Midbrain (tissue), 1 donor: Measurements from ENCODE around the gene GDAP2.

Experiments used
- DNase-seq: peaks from one replicate; lab custom pipeline; 2025; lab: John Stamatoyannopoulos, UW

Gene GDAP2

DNA sequence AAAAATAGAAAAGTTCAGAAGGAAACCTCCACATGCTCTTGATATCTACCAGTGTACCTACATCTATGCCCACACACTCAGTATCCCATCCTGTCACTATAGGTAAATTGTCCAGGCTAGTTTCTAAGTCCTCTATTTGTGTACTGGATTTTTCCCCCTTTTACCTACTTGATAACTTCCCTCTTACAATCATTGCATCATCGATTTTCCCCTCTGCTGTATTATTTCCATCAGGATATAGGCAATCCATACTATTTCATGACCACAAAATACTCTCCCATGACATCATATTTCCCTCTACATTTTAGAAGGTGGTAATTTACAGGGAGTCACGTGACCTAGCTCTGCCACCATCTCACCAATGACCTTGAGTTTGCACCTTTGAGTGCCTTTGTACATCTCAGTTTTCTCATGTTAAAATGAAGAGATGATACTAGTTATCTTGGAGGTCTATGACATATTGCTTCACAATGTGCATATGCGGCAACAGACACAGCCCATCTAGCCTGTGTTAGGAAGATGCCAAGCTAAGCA lies 88.2 kb downstream of the GDAP2 start:
- DNase-seq: no peak

DNA sequence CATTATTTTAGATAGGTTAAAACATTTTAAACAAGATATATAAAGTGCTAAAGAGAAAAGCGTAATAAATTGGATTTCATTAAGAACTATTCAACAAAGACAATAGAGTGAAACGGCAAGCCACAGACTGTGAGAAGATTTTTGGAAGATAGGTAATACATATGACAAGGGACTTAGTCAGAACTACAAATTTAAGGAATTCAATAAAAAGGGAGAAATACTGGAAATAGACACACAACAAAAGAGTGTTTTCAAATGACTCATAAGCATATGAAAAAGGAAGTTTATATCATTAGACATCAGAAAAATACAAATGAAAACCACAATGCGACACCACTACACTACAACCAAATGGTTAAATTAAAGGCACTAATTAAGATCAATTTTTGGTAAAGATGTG lies 90.5 kb downstream of the GDAP2 start:
- DNase-seq: no peak

DNA sequence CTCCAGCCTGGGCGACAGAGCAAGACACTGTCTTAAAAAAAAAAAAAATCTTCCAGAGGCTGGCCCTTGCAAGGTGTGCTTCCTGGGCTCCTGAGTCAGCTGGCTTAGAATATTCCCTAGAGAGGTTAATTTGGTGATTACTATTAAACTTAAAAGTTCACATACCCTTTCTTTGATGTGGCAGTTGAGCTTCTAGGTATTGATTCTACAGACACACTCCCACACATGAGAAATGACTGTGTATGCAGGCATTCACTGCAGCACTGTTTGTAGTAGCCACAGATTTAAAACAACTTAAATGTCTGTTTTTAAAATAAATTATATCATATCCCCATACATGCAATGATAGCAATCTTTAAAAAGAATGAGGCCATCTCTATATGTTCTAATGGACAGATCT lies 93.4 kb downstream of the GDAP2 start:
- DNase-seq: no peak

GRCh38 chr1:117834416-117834815 lies 95.0 kb downstream of the GDAP2 start:
- DNase-seq: no peak

GRCh38 chr1:117832453-117832852 lies 97.0 kb downstream of the GDAP2 start:
- DNase-seq: no peak

DNA sequence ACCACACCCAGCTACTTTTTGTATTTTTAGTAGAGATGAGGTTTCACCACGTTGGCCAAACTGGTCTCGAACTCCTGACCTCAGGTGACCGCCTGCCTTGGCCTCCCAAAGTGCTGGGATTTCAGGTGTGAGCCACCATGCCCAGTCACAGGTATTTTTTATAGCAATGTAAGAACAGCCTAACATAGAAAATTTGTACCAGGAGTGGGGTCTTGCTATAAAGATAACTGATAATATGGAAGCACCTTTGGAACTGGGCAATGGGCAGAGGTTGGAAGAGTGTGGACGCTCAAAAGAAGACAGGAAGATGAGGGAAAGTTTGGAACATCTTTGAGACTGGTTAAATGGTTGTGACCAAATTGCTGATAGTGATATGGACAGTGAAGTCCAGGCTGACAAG lies 99.2 kb downstream of the GDAP2 start:
- no peak for DNase-seq

DNA sequence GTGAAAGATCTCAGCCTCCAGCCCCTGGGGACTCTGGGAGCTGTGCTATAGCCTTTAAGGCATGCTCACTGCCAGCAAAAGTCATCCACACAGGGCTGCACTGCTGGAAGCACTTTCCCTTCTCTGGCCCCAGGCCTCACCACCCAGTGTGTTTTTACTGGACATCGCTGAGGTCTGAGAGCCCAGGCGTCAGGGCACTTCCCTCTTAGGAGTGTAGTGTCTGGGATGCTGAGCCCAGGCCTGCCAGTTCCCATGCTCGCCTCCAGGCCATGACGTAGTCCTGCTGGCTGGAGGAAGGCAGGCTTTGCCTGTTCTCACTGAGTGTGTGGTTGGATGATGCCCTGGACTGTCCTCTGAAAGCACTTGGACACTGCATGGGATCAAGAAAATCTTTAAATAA lies 101.2 kb downstream of the GDAP2 start:
- no peak for DNase-seq

DNA sequence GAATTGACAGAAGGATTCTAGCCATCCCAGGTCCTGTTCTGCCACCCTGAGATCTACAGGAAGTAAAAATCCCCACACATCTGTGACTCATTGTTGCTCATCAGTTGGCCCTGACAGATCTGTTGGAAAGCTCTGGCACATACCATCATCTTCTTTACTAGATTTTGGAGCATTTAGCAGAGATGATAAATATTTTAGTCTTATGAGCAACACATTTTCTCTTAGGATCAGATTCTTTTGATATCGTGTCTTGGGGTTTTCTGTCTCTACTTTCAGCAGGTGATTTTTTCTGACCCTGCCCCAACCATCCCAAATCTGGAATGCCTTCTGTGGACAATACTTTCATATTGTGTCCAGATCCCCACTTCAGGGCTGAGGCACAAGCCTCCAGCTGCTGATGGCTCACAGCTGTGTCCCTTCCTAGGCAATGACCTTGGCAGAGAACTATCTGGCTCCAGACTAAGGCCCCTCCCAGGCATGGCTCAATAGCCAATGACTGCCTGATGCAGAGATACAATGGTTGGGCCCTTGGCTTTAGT lies 102.8 kb downstream of the GDAP2 start:
- DNase-seq: no peak

- DNase-seq: no peak
Observed at GRCh38 chr1:117826119-117826518, 103.3 kb downstream of the GDAP2 start.

GRCh38 chr1:117825414-117825813 lies 104.0 kb downstream of the GDAP2 start:
- DNase-seq: no peak

- DNase-seq: no peak
Observed at GRCh38 chr1:117824616-117825015, 104.8 kb downstream of the GDAP2 start.

- DNase-seq: no peak
Observed at GRCh38 chr1:117821774-117822482, 107.5 kb downstream of the GDAP2 start.

DNA sequence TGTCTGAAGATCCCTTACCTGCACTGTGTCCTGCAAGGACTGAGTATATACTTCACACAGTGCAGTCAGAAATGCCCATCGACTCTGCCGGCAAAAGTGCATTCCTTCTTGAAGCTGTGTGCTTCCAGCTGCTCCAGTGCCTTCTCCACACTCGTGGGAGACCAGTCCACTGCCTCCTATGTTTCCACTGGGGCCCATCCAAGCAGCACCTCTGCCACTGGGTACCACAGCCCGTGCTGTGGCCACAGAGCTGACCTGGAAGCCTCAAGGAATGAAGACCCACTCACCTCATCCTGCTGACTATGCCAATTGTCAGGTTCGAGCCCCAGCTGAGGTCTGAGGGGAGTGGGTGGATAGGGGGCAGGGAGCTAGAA lies 108.1 kb downstream of the GDAP2 start:
- no peak for DNase-seq

DNA sequence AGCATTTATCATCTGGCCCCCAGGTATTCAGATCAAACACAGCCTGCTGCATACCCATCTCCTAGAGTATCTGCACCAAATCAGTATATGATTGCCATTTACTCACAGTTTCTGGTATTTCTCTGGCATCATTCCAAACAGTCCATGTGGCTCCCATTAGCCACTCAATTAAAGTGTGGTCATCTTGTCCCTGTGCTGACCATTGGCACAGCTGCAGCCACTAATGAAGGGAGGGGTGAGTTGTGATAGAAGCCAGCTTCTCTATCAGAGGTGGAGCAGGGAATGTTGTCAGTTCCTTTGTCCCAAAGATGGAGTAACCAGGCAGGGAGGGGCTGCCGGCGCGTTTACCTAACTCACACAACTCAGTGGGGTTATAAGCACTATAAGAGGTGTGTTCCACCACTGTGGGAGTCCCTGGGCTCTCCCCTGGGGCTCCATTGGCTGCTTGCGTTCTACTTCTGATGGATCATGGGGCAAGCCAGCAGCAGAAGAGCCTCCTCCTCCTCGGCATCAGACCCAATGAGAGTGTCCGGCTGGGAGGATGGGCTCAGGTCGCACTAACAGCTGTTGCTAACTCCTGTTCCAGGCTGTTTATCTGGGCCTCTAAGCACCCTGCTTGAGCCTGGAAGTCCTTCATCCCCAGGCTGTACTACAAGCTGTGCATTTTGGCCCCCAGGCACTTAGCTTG lies 108.6 kb downstream of the GDAP2 start:
- no peak for DNase-seq

GRCh38 chr1:117820096-117820495 lies 109.3 kb downstream of the GDAP2 start:
- no peak for DNase-seq

DNA sequence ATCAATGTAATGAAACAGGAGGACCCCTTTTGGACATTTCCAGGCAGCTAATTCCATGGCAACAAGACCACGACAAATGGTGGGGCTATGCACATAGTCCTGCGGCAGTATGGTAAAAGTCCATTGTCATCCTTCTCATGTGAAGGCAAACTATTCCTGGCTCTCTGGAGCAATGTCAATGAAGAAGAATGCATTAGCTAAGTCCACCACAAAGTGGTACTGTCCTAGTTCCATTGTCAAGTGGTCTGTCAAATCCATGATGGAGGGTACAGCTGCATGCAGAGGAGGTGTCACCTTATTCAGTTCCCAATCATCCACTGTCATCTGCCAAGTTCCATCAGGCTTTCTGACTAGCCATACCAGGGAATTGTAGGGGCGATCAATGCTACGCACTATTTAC lies 110.1 kb downstream of the GDAP2 start:
- no peak for DNase-seq

GRCh38 chr1:117818456-117818855 lies 111.0 kb downstream of the GDAP2 start:
- DNase-seq: no peak

DNA sequence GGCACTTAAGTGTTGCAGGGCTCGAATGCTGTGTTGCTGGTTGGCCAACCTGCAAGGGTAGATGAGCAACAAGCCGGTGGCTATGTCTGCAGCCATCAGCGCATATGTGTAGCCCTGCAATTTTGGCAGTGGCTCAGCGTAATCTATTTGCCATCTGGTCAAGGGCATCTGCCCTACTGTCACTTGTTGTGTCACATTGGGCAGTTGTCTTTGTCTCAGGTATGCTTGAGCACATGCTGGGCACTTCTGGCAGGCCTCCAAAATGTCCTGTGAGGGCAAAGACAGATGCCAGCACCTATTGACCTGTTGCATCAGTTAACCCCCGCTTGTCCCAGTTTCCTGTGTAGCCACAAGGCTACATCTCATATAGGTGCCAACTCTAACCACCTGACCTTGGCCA lies 111.8 kb downstream of the GDAP2 start:
- DNase-seq: no peak

GRCh38 chr1:117815926-117816325 lies 113.5 kb downstream of the GDAP2 start:
- no peak for DNase-seq

- DNase-seq: no peak
Observed at GRCh38 chr1:117814856-117815797, 114.3 kb downstream of the GDAP2 start.
